SU-DHL-6 (cell line): ENCODE measurements around the gene SIGLEC9.

Source experiments
- H2AFZ ChIP-seq: fragments of 200-600 bp; sonication (generic); 2 replicates; pipeline ENCODE4 v1.6.1; 2014; ENCODE audit warnings: low read depth, mild to moderate bottlenecking, moderate library complexity, mixed read lengths, antibody characterized with exemption, low read length; ENCODE audit not compliant: severe bottlenecking
- H3F3A ChIP-seq: fragments of 200-600 bp; shearing (Covaris generic); 2 replicates; pipeline ENCODE4 v1.6.0; 2016; ENCODE audit warnings: antibody characterized with exemption, mild to moderate bottlenecking; ENCODE audit not compliant: insufficient read depth
- H3K27ac ChIP-seq: fragments of 200-600 bp; sonication (generic); 2 replicates; pipeline ENCODE4 v1.5.1; 2016; ENCODE audit warnings: low read depth, mild to moderate bottlenecking, low read length, moderate library complexity, mixed read lengths
- H3K27me3 ChIP-seq: fragments of 200-600 bp; sonication (generic), shearing (Covaris generic); 2 replicates; pipeline ENCODE4 v1.6.0; 2014; ENCODE audit warnings: mild to moderate bottlenecking, low read length
- H3K36me3 ChIP-seq: fragments of 200-600 bp; sonication (generic); 2 replicates; pipeline ENCODE4 v1.6.1; 2014; ENCODE audit warnings: mild to moderate bottlenecking, low read length, mixed read lengths
- H3K4me2 ChIP-seq: fragments of 300-600, 200-600 bp; shearing (Covaris generic), sonication (generic); 2 replicates; pipeline ENCODE4 v1.6.0; 2014; ENCODE audit warnings: low read length, low read depth, mild to moderate bottlenecking; ENCODE audit not compliant: poor library complexity, severe bottlenecking
- H3K4me3 ChIP-seq: fragments of 200-600 bp; sonication (generic); 2 replicates; pipeline ENCODE4 v1.5.1; 2014; ENCODE audit warnings: antibody characterized with exemption, low read length, mild to moderate bottlenecking, mixed read lengths; ENCODE audit not compliant: insufficient read depth, poor library complexity, severe bottlenecking
- H3K79me2 ChIP-seq: fragments of 200-600 bp; sonication (generic); 2 replicates; pipeline ENCODE4 v1.6.1; 2014; ENCODE audit warnings: mild to moderate bottlenecking, low read length, moderate library complexity; ENCODE audit not compliant: insufficient read depth
- H3K9ac ChIP-seq: fragments of 200-600 bp; sonication (generic); 2 replicates; pipeline ENCODE4 v1.7.0; 2014; ENCODE audit warnings: mild to moderate bottlenecking, low read length
- H3K9me2 ChIP-seq: fragments of 200-600 bp; sonication (generic); replicated peaks from 2 replicates; pipeline ENCODE4 v1.6.1; 2014; ENCODE audit warnings: low read length; ENCODE audit not compliant: insufficient read depth
- H3K9me3 ChIP-seq: fragments of 200-600 bp; sonication (generic); 2 replicates; pipeline ENCODE4 v1.6.1; 2014; ENCODE audit warnings: low read length, mixed read lengths; ENCODE audit not compliant: insufficient read depth
- H4K20me1 ChIP-seq: fragments of 200-600 bp; sonication (generic); 2 replicates; pipeline ENCODE4 v1.6.1; 2014; ENCODE audit warnings: low read depth, mild to moderate bottlenecking, antibody characterized with exemption, low read length, moderate library complexity, mixed read lengths
- EZH2phosphoT487 ChIP-seq: fragments of 200-600 bp; sonication (generic), shearing (Covaris generic); conservative IDR thresholded peaks from 2 replicates; pipeline ENCODE4 v1.6.1; 2018; ENCODE audit warnings: mild to moderate bottlenecking, antibody characterized with exemption, low read length, moderate library complexity, mixed read lengths
- TF ChIP-seq, protein P1 (sequence below): fragments of 200-600 bp; sonication (generic); IDR thresholded peaks from one replicate; pipeline ENCODE4 v1.5.1; 2017; ENCODE audit warnings: antibody characterized with exemption, mild to moderate bottlenecking, low read length, moderate library complexity; ENCODE audit not compliant: insufficient read depth, poor library complexity, severe bottlenecking

SIGLEC9 gene

DNA sequence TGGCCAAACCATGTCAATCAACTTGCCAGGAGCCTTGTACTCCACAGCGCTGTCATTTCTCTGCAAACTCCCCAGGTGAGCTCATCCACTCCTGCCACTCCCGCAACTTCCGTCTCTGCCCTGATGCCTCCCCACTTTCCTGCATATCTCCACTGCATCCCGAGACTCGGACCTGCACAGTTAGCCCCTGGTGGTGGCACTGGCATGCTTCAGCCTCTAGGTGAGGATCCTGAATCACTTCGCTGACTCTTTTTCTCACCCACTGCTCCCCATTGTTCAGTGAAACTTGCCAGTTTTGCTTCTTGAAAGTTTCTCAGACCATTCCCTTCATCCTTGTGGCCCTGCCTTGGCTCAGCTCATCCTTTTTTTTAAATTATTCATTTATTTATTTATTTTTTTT lies 13.1 kb upstream of the SIGLEC9 start:
- Histone ChIP-seq H3K27ac (no peak overlapping the region), H3K79me2 (peaks cover 13% of the 10 kb centered on the region), H3K9ac (no peak overlapping the region), H2AFZ (no peak overlapping the region), H3K4me2 (no peak overlapping the region), H3K9me2 (no peaks in the 10 kb centered on the region), H4K20me1 (no peaks in the 10 kb centered on the region), H3F3A (no peaks in the 10 kb centered on the region), H3K36me3 (no peaks in the 10 kb centered on the region), H3K27me3 (no peaks in the 10 kb centered on the region), H3K4me3 (no peak overlapping the region), H3K9me3 (no peaks in the 10 kb centered on the region)
- TF ChIP-seq, protein P1, sequence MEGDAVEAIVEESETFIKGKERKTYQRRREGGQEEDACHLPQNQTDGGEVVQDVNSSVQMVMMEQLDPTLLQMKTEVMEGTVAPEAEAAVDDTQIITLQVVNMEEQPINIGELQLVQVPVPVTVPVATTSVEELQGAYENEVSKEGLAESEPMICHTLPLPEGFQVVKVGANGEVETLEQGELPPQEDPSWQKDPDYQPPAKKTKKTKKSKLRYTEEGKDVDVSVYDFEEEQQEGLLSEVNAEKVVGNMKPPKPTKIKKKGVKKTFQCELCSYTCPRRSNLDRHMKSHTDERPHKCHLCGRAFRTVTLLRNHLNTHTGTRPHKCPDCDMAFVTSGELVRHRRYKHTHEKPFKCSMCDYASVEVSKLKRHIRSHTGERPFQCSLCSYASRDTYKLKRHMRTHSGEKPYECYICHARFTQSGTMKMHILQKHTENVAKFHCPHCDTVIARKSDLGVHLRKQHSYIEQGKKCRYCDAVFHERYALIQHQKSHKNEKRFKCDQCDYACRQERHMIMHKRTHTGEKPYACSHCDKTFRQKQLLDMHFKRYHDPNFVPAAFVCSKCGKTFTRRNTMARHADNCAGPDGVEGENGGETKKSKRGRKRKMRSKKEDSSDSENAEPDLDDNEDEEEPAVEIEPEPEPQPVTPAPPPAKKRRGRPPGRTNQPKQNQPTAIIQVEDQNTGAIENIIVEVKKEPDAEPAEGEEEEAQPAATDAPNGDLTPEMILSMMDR = no peak
- TF ChIP-seq EZH2phosphoT487 = no peak

DNA sequence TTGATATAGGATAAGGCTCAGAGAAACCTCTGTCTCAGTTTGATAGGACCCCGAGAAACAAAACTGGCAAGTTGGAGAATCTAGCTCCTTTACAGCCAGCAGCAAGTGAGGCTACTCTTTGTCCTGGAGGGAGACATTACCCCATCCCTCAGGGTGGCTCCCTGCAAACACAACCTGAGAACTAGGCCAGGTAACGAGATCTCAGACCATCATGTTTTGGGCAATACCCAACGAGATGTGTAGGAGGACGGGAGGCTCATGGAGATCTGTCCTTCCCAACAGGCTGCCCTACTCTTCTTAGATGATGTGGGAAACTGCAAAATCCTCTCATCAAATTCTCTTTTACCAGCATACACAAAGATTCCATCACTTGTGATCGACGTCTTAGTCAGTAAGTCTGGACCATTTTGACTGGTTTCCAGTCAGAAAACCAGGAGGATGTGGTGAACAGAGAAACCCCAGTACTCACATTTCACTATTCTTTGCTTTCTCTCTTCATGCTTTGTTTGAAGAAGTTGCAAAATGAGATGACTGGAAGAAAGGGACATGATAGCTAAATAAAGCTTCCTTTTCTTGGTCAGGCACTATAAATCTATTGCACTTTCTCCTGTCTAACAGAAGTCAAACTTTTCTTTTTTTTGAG lies 10.5 kb upstream of the SIGLEC9 start:
- H3K9ac ChIP-seq = no peak overlapping the region
- no peaks in the 10 kb centered on the region for H3F3A ChIP-seq
- no peak for TF ChIP-seq EZH2phosphoT487
- TF ChIP-seq, protein P1 = no peak
- H4K20me1 ChIP-seq = no peaks in the 10 kb centered on the region
- H3K9me3 ChIP-seq = no peaks in the 10 kb centered on the region
- H3K79me2 ChIP-seq = no peaks in the 10 kb centered on the region
- H3K4me3 ChIP-seq = no peak overlapping the region
- H3K9me2 ChIP-seq = no peaks in the 10 kb centered on the region
- no peak overlapping the region for H3K4me2 ChIP-seq
- H3K36me3 ChIP-seq = no peaks in the 10 kb centered on the region
- H2AFZ ChIP-seq = no peak overlapping the region
- H3K27ac ChIP-seq = no peak overlapping the region
- H3K27me3 ChIP-seq = no peaks in the 10 kb centered on the region

DNA sequence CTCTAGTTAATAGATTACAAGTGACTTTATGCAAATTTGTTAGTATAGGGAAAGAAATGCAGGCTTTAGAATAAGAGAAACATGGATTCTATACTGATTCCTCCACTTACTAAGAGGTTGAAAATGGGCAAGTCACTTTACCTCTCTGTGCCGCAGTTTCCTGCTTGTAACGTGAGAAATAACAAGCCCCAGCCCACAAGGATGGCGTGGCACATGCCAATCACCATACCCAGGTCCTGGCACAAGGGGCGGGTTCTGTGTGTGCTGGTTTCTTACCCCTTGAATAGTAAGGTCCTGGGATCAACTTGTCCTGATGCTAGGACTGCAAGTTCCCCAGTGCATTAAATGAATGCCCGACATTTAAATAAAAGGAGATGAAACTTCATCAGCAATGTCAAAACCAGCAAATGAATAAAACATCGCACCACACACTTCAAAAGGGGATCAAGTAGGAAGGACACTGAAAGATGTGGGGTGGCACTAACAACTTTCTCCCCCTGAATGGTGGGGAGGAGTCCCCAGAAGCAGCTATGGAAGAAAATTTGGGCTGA lies 7.9 kb upstream of the SIGLEC9 start:
- Histone ChIP-seq H3K79me2 (no peaks in the 10 kb centered on the region), H4K20me1 (no peaks in the 10 kb centered on the region), H3K27ac (no peak overlapping the region), H3K9ac (no peak overlapping the region), H3K36me3 (no peaks in the 10 kb centered on the region), H3K4me2 (no peak overlapping the region), H3K9me3 (no peaks in the 10 kb centered on the region), H3K27me3 (no peaks in the 10 kb centered on the region), H2AFZ (no peak overlapping the region), H3F3A (no peaks in the 10 kb centered on the region), H3K9me2 (no peaks in the 10 kb centered on the region), H3K4me3 (no peak overlapping the region)
- TF ChIP-seq, protein P1 = no peak
- no peak for TF ChIP-seq EZH2phosphoT487
